ENCODE data around the gene CARD11. TPM values are rescaled to one million over a fixed set of nuclear protein-coding genes. Genes with fewer than 3 reads are reported as not detected.

The CARD11 gene
- total and polyA plus RNA-seq, 12 donors, result 0.61 to 19.3 (median 2.7) TPM

DNA sequence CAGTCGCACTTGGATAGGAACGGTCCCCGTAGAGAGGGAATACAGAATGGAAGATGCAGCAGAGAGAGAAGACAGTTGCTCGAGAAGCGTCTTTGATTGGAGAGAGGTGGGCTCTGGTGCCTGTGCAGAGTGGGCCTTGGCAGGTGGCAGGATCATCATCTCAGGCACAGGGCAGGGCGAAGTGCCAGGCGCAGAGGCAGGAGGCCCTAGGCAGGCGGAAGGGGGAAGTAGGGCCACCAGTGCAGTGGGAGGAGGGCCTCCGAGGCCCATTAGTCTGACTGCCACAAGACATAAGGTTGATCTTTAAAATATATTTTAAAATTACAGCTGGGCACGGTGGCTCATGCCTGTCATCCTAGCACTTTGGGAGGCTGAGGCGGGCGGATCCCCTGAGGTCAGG, 10.1 kb downstream of the CARD11 start:
- intact Hi-C loops (cut with DNase I), result no loop called here
- WGBS, 4 donors, result 69 to 80% (median 76%) methylated on average over 11 to 12 of the region's 12 CpGs
- Histone ChIP-seq H3K9me3 (replicated peaks in 1 of 3) (no peaks in the 10 kb centered on the region), H3K4me1 (replicated peaks in 1 of 2) (peaks cover 4 to 6% of the 10 kb centered on the region in 2 donors), H3K27ac (no peak overlapping the region), H3K4me3 (no peak overlapping the region), H3K36me3 (replicated peaks in 1 of 2) (no peaks in the 10 kb centered on the region), H3K27me3 (no peaks in the 10 kb centered on the region)
- peak in 1 of 7 donors; percentile 23 for DNase-seq
- TF ChIP-seq, protein P1, sequence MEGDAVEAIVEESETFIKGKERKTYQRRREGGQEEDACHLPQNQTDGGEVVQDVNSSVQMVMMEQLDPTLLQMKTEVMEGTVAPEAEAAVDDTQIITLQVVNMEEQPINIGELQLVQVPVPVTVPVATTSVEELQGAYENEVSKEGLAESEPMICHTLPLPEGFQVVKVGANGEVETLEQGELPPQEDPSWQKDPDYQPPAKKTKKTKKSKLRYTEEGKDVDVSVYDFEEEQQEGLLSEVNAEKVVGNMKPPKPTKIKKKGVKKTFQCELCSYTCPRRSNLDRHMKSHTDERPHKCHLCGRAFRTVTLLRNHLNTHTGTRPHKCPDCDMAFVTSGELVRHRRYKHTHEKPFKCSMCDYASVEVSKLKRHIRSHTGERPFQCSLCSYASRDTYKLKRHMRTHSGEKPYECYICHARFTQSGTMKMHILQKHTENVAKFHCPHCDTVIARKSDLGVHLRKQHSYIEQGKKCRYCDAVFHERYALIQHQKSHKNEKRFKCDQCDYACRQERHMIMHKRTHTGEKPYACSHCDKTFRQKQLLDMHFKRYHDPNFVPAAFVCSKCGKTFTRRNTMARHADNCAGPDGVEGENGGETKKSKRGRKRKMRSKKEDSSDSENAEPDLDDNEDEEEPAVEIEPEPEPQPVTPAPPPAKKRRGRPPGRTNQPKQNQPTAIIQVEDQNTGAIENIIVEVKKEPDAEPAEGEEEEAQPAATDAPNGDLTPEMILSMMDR (IDR thresholded peaks at IDR 0.05), result no peak
- TF ChIP-seq POLR2A (IDR thresholded peaks at IDR 0.05), result no peak

DNA sequence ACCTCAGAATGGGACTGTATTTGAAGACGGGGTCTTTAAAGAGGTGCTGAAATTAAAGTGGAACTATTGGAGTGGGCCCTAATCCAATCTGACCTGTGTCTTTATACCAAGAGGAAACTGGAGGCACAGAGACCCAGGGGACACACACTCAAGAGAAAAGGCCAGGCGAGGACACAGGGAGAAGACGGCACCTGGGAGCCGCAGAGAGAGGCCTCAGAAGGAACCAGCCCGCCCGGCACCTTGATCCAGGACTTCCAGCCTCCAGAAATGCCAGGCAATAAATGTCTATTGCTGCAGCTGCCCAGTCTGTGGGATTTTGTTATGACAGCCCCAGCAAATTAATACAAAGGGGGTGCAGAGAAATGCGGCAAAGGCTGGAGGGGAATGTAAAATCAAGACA, 10.5 kb downstream of the CARD11 start:
- no peak for DNase-seq
- no peak overlapping the region for H3K4me3 ChIP-seq
- intact Hi-C loops (cut with DNase I), result no loop called here
- WGBS, 4 donors, result 70 to 79% (median 74%) methylated on average over 7 of the region's 7 CpGs
- H3K27ac ChIP-seq, result no peak overlapping the region
- TF ChIP-seq, protein P1 (IDR thresholded peaks at IDR 0.05), result no peak
- TF ChIP-seq POLR2A (IDR thresholded peaks at IDR 0.05), result no peak
- H3K9me3 ChIP-seq (replicated peaks in 1 of 3), result no peaks in the 10 kb centered on the region
- H3K36me3 ChIP-seq (replicated peaks in 1 of 2), result no peaks in the 10 kb centered on the region
- peaks cover 9 to 10% of the 10 kb centered on the region in 2 donors for H3K4me1 ChIP-seq (replicated peaks in 1 of 2)
- no peaks in the 10 kb centered on the region for H3K27me3 ChIP-seq

DNA sequence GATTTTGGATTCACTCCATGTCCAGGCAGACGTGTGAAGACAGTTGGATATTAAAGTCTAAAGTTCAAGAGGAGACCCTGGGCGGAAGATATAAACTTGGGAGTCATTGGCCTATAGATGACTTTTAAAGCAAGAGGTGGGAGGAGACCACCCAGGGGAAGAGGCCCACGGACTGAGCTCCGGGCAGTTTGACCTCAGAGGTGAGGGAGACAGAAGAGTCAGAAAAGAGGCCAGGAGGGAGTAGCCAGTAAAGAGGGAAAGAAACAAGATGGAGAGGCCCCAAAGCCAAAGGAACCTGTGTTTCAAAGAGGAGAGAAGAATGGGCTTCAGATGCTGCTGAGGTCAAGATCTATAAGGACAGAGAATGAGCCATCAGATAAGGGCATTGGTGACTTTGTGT, 11.4 kb downstream of the CARD11 start:
- TF ChIP-seq, protein P1 (IDR thresholded peaks at IDR 0.05), result no peak
- TF ChIP-seq POLR2A (IDR thresholded peaks at IDR 0.05), result no peak
- no peaks in the 10 kb centered on the region for H3K27me3 ChIP-seq
- H3K4me1 ChIP-seq (replicated peaks in 1 of 2), result peaks cover 11 to 17% of the 10 kb centered on the region in 2 donors
- H3K9me3 ChIP-seq (replicated peaks in 1 of 3), result no peaks in the 10 kb centered on the region
- H3K36me3 ChIP-seq (replicated peaks in 1 of 2), result no peaks in the 10 kb centered on the region
- H3K4me3 ChIP-seq, result no peak overlapping the region
- DNase-seq, result no peak
- H3K27ac ChIP-seq, result no peak overlapping the region
- intact Hi-C loops (cut with DNase I), result no loop called here
- WGBS, 4 donors, result 70 to 85% (median 72%) methylated on average over 4 of the region's 4 CpGs

DNA sequence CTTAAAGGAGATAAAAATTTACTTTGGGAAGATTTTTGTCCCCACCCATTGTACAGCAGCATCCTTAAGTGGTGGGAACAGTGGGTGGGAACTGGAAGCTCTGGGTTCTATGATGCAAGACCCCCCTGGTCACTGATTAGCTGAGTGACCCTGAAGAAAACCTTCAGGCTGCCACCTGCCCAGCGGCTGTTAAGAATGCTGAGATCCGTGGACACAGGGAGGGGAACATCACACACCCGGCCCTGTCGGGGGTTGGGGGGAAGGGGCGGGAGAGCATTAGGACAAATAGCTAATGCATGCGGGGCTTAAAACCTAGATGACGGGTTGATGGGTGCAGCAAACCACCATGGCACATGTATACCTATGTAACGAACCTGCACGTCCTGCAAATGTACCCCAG, 14.5 kb downstream of the CARD11 start:
- 69 to 74% (median 70%) methylated on average over 8 to 9 of the region's 9 CpGs for WGBS, 4 donors
- no peaks in the 10 kb centered on the region for H3K9me3 ChIP-seq (replicated peaks in 1 of 3)

More for the DNA sequence above, 14.5 kb downstream of the CARD11 start:
- Histone ChIP-seq H3K27me3 (no peaks in the 10 kb centered on the region), H3K4me1 (replicated peaks in 1 of 2) (peaks cover 11 to 17% of the 10 kb centered on the region in 2 donors), H3K4me3 (no peak overlapping the region), H3K27ac (peak overlapping the region in 2 of 5 donors; percentile 75 to 87), H3K36me3 (replicated peaks in 1 of 2) (no peaks in the 10 kb centered on the region)
- DNase-seq, result no peak
- intact Hi-C loops (cut with DNase I), result no loop called here
- TF ChIP-seq, protein P1 (IDR thresholded peaks at IDR 0.05), result no peak
- no peak for TF ChIP-seq POLR2A (IDR thresholded peaks at IDR 0.05)
